HL-60 (cell line): Measurements from ENCODE around the gene THY1.

Experiments
- GABPA ChIP-seq: IDR thresholded peaks from 2 replicates; pipeline ENCODE4 v1.6.1; 2012; ENCODE audit warnings: low read depth
- TF ChIP-seq, protein P1 (sequence below): IDR thresholded peaks from one replicate; pipeline ENCODE4 v1.5.1; 2011; ENCODE audit warnings: low read length, control low read depth, inconsistent platforms; ENCODE audit not compliant: insufficient read depth

DNA sequence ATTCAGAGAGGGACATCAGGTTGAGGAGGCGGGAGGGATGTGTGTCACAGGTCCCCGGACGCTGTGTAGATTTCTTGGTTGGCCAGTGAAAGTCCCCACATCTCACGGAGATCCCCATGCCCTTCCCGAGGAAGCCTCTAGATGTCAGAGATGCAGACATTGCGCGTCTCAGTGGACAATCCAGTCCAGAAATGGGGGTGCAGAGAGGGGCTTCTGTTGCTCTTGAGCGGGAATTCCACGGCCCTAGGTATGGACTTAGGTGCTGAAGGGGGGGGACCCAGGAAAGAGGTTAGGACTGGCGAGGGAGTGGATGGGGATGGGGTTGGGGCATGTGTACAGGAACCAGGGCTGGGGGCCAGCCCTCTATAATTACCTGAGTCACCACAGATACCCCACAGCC is 7.0 kb downstream of the THY1 start:
- TF ChIP-seq, protein P1, sequence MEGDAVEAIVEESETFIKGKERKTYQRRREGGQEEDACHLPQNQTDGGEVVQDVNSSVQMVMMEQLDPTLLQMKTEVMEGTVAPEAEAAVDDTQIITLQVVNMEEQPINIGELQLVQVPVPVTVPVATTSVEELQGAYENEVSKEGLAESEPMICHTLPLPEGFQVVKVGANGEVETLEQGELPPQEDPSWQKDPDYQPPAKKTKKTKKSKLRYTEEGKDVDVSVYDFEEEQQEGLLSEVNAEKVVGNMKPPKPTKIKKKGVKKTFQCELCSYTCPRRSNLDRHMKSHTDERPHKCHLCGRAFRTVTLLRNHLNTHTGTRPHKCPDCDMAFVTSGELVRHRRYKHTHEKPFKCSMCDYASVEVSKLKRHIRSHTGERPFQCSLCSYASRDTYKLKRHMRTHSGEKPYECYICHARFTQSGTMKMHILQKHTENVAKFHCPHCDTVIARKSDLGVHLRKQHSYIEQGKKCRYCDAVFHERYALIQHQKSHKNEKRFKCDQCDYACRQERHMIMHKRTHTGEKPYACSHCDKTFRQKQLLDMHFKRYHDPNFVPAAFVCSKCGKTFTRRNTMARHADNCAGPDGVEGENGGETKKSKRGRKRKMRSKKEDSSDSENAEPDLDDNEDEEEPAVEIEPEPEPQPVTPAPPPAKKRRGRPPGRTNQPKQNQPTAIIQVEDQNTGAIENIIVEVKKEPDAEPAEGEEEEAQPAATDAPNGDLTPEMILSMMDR: no peak
- TF ChIP-seq GABPA: no peak
